HPDE6-E6E7 (cell line): ENCODE data around the gene BLVRB.
"Not testable (repeated sequence)": the region's sequence is repeated elsewhere in the genome, so short reads cannot be mapped to it uniquely, and the experiment has no call there.

Source experiments
- DNase-seq: peaks from one replicate; pipeline ENCODE4 v3.0.0; 2011; ENCODE audit warnings: missing footprints; ENCODE audit errors: extremely low spot score

Gene BLVRB

GRCh38 chr19:40422748-40423566, 42.6 kb downstream of the BLVRB start:
- DNase-seq, result no peak

GRCh38 chr19:40421993-40422747, 43.4 kb downstream of the BLVRB start:
- DNase-seq, result no peak

GRCh38 chr19:40420766-40421765, 44.5 kb downstream of the BLVRB start:
- DNase-seq, result peak; percentile 90

GRCh38 chr19:40420451-40420765, 45.1 kb downstream of the BLVRB start:
- no peak for DNase-seq

- DNase-seq, result no peak
These were observed 45.8 kb downstream of the BLVRB start for GRCh38 chr19:40419780-40420179.

GRCh38 chr19:40419066-40419612, 46.4 kb downstream of the BLVRB start:
- no peak for DNase-seq

GRCh38 chr19:40418040-40418439, 47.5 kb downstream of the BLVRB start:
- no peak for DNase-seq

GRCh38 chr19:40417643-40417981, 47.9 kb downstream of the BLVRB start:
- DNase-seq, result no peak

- no peak for DNase-seq
These were observed 48.5 kb downstream of the BLVRB start for GRCh38 chr19:40416918-40417642.

- DNase-seq, result no peak
These were observed 49.8 kb downstream of the BLVRB start for GRCh38 chr19:40415768-40416167.

GRCh38 chr19:40414542-40415535, 50.7 kb downstream of the BLVRB start:
- no peak for DNase-seq

GRCh38 chr19:40413291-40413845, 52.2 kb downstream of the BLVRB start, which contains the start of gene PRX:
TSS of gene PRX (minus strand) at chr19:40413378. CDS start at chr19:40407932, 5,446 bp downstream.
- DNase-seq, result no peak

GRCh38 chr19:40412866-40413265, 52.7 kb downstream of the BLVRB start:
- DNase-seq, result no peak

GRCh38 chr19:40411958-40412499, 53.5 kb downstream of the BLVRB start:
- DNase-seq, result no peak

GRCh38 chr19:40411125-40411842, 54.3 kb downstream of the BLVRB start:
- no peak for DNase-seq

- DNase-seq, result no peak
These were observed 55.5 kb downstream of the BLVRB start for GRCh38 chr19:40410030-40410389.

- not testable (repeated sequence) for DNase-seq
These were observed 57.0 kb downstream of the BLVRB start for GRCh38 chr19:40408598-40408925.

- DNase-seq, result no peak
These were observed 57.6 kb downstream of the BLVRB start for GRCh38 chr19:40407714-40408597.
